ENCODE results near the gene RFC4. TPM values are rescaled to one million over a fixed set of nuclear protein-coding genes. Genes with fewer than 3 reads are reported as not detected.
A peak's percentile ranks its signal among the peaks of the same experiment; 100 is the strongest.
"Not testable (repeated sequence)": the region's sequence is repeated elsewhere in the genome, so short reads cannot be mapped to it uniquely, and the experiment has no call there.

RFC4 gene
- total and polyA plus RNA-seq, 2 experiments from 2014 or later: 14.9 to 28.6 TPM

GRCh38 chr3:186825294-186825821, 19.1 kb upstream of the RFC4 start:
- Histone ChIP-seq H3K27ac (no peak overlapping the region), H3K36me3 (replicated peaks; ENCODE audit: insufficient read depth, low read depth) (no peaks in the 10 kb centered on the region), H3K9me2 (replicated peaks; ENCODE audit: insufficient read depth) (no peaks in the 10 kb centered on the region), H2AFZ (no peak overlapping the region), H3K4me3 (no peak overlapping the region), H3K9me3 (ENCODE audit: low read depth) (no peaks in the 10 kb centered on the region), H3K4me2 (peak overlapping the region; percentile 68), H3K4me1 (ENCODE audit: insufficient read depth) (peaks cover 9% of the 10 kb centered on the region), H3K79me2 (no peaks in the 10 kb centered on the region), H3K27me3 (peaks cover 50% of the 10 kb centered on the region), H4K20me1 (ENCODE audit: insufficient read depth, poor library complexity, severe bottlenecking) (no peaks in the 10 kb centered on the region)
- DNase-seq (ENCODE audit: low spot score): peak; percentile 62
- WGBS (ENCODE audit: low lambda C conversion rate, missing lambda C conversion rate): 14% methylated on average over 23 of the region's 23 CpGs
- TF ChIP-seq EZH2 (IDR thresholded peaks at IDR 0.05; ENCODE audit: borderline replicate concordance) (no peak), EZH2phosphoT487 (IDR thresholded peaks at IDR 0.05; ENCODE audit: low read depth, severe bottlenecking, unreplicated experiment) (no peak), CTCF (IDR thresholded peaks at IDR 0.05; ENCODE audit: poor library complexity) (no peak)

DNA sequence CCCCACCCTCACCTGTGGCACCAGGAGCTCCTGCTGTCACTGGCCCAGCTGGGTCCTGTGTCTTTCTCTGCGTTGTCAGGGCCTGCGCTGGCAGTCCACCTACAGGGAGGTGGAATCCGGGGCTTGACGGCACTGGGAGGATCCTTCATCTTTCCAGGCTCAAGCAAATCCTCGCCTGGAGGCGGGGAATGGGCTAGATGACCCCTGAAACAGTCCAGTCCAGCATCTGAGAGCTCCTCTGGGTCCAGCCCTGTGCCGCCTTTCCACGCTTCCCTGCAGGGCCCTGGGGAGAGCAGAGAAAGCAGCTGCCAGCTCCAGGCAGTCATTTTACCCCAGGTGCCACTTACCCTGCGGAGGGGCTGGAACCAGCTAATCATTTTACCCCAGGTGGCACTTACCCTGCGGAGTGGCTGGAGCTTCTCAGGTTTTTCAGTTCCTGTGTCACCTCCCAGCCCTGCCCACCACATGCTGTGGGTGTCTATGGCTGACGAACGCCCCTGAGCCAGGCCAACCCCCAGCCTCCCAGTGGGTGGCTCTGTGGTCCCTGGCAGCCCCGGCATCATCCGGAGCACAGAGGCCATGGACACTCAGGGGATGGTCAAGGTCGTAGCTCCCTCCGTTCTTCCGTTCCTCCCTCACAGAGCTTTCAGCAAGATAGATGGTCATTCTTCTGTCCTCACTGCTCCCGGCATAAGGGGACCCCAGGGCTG, 18.3 kb upstream of the RFC4 start:
- peaks cover 43% of the 10 kb centered on the region for H3K27me3 ChIP-seq
- no peaks in the 10 kb centered on the region for H3K9me3 ChIP-seq (ENCODE audit: low read depth)
- peaks cover 9% of the 10 kb centered on the region for H3K4me1 ChIP-seq (ENCODE audit: insufficient read depth)
- no peak overlapping the region for H2AFZ ChIP-seq
- peak overlapping the region; percentile 68 for H3K4me2 ChIP-seq
- H3K79me2 ChIP-seq: no peaks in the 10 kb centered on the region
- TF ChIP-seq EZH2 (IDR thresholded peaks at IDR 0.05; ENCODE audit: borderline replicate concordance): no peak
- no peak for TF ChIP-seq EZH2phosphoT487 (IDR thresholded peaks at IDR 0.05; ENCODE audit: low read depth, severe bottlenecking, unreplicated experiment)
- no peak for TF ChIP-seq CTCF (IDR thresholded peaks at IDR 0.05; ENCODE audit: poor library complexity)
- DNase-seq (ENCODE audit: low spot score): no peak
- H3K9me2 ChIP-seq (replicated peaks; ENCODE audit: insufficient read depth): no peaks in the 10 kb centered on the region
- H3K27ac ChIP-seq: no peak overlapping the region
- H3K36me3 ChIP-seq (replicated peaks; ENCODE audit: insufficient read depth, low read depth): no peaks in the 10 kb centered on the region
- no peaks in the 10 kb centered on the region for H4K20me1 ChIP-seq (ENCODE audit: insufficient read depth, poor library complexity, severe bottlenecking)
- 35% methylated on average over 18 of the region's 18 CpGs for WGBS (ENCODE audit: low lambda C conversion rate, missing lambda C conversion rate)
- no peak overlapping the region for H3K4me3 ChIP-seq

GRCh38 chr3:186823386-186823785, 17.1 kb upstream of the RFC4 start:
- no peaks in the 10 kb centered on the region for H4K20me1 ChIP-seq (ENCODE audit: insufficient read depth, poor library complexity, severe bottlenecking)
- no peaks in the 10 kb centered on the region for H3K36me3 ChIP-seq (replicated peaks; ENCODE audit: insufficient read depth, low read depth)
- TF ChIP-seq EZH2phosphoT487 (IDR thresholded peaks at IDR 0.05; ENCODE audit: low read depth, severe bottlenecking, unreplicated experiment) (no peak), EZH2 (IDR thresholded peaks at IDR 0.05; ENCODE audit: borderline replicate concordance) (no peak), CTCF (IDR thresholded peaks at IDR 0.05; ENCODE audit: poor library complexity) (no peak)
- 91% methylated on average over 2 of the region's 2 CpGs for WGBS (ENCODE audit: low lambda C conversion rate, missing lambda C conversion rate)
- no peak overlapping the region for H3K4me3 ChIP-seq
- no peak overlapping the region for H3K4me2 ChIP-seq
- no peaks in the 10 kb centered on the region for H3K79me2 ChIP-seq
- H3K27me3 ChIP-seq: peaks cover 32% of the 10 kb centered on the region
- H3K9me2 ChIP-seq (replicated peaks; ENCODE audit: insufficient read depth): no peaks in the 10 kb centered on the region
- H2AFZ ChIP-seq: no peak overlapping the region
- no peak overlapping the region for H3K27ac ChIP-seq
- peaks cover 9% of the 10 kb centered on the region for H3K4me1 ChIP-seq (ENCODE audit: insufficient read depth)
- DNase-seq (ENCODE audit: low spot score): no peak
- H3K9me3 ChIP-seq (ENCODE audit: low read depth): no peaks in the 10 kb centered on the region

DNA sequence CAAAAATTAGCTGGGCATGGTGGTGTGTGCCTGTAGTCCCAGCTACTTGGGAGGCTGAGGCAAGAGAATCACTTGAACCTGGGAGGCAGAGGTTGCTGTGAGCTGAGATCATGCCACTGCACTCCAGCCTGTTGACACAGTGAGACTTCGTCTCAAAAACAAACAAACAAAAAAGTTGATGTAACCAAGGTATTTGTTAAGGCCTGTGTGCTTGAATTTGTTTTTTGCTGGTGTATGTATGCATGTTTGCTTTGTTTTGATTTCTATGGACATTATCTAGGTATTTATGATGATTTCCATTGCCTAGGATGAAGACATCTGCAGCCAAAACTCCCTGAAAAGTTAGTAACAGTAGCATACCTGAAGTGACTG, 16.1 kb upstream of the RFC4 start:
- not testable (repeated sequence) for H3K4me2 ChIP-seq; H3K36me3 ChIP-seq (replicated peaks; ENCODE audit: insufficient read depth, low read depth); H3K4me3 ChIP-seq; H4K20me1 ChIP-seq (ENCODE audit: insufficient read depth, poor library complexity, severe bottlenecking); H3K79me2 ChIP-seq; H3K4me1 ChIP-seq (ENCODE audit: insufficient read depth); H3K27ac ChIP-seq; DNase-seq (ENCODE audit: low spot score); H3K9me3 ChIP-seq (ENCODE audit: low read depth); H2AFZ ChIP-seq; H3K9me2 ChIP-seq (replicated peaks; ENCODE audit: insufficient read depth)
- WGBS (ENCODE audit: low lambda C conversion rate, missing lambda C conversion rate): 57% methylated on average over 1 of the region's 1 CpG
- H3K27me3 ChIP-seq: peaks cover 25% of the 10 kb centered on the region
